ENCODE results near the gene MCF2L2. TPM values are rescaled to one million over a fixed set of nuclear protein-coding genes. Genes with fewer than 3 reads are reported as not detected.
A peak's percentile ranks its signal among the peaks of the same experiment; 100 is the strongest.
"Not testable (repeated sequence)": the region's sequence is repeated elsewhere in the genome, so short reads cannot be mapped to it uniquely, and the experiment has no call there.

The MCF2L2 gene
- total RNA-seq, 2 donors from 2014 or later = 3.0 to 3.3 TPM

DNA sequence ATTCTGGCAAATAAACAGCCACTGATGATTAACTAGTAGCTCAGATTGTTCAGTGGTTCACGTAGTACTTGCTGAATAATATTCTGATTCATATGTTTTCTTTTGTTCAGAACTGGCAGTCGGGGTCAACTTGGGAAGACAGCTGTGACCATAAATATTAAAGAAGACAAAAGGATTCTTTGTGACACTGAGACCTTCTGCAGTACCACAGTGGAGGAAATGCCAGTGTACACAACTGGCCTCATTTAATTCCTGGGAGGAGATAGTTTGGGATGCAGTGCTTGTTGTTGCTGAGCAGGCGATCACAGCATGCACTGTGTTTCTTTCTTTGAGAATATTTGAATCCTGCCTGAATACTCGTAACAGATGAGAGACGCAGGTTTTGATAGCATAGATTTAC, 26.7 kb upstream of the MCF2L2 start:
- no peak overlapping the region for H3K27ac Mint-ChIP-seq
- H3K9me3 Mint-ChIP-seq = no peaks in the 10 kb centered on the region
- H3K4me1 Mint-ChIP-seq (ENCODE audit: low read depth in 2 of 2) = no peaks in the 10 kb centered on the region
- no peak overlapping the region for H3K4me3 Mint-ChIP-seq
- ATAC-seq = no peak
- no peaks in the 10 kb centered on the region for H3K27me3 Mint-ChIP-seq
- peaks cover 7% of the 10 kb centered on the region for H3K36me3 Mint-ChIP-seq
- DNase-seq (ENCODE audit: low spot score) = no peak

DNA sequence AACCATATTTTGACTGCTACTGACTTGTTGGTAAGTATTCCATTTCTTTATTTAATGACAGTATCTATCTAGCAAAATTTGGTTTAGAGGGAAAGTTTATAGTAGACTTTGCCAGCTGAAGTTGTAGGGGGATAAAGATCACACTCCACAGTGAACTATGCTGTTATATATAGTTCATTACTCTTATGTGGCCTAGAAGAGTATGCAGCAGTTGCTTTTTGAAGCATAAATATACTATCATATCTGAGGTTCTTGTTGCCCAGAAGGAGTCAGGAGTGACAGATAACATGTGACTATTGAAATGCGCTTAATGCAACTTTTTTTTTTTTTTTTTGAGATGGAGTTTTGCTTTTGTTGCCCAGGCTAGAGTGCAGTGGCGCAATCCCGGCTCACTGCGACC, 25.6 kb upstream of the MCF2L2 start:
- Mint-ChIP-seq H3K4me3 (no peak overlapping the region), H3K4me1 (ENCODE audit: low read depth in 2 of 2) (peaks cover 2 to 4% of the 10 kb centered on the region in 2 donors), H3K9me3 (no peaks in the 10 kb centered on the region), H3K36me3 (peaks cover 7% of the 10 kb centered on the region), H3K27me3 (no peaks in the 10 kb centered on the region), H3K27ac (no peak overlapping the region)
- ATAC-seq = no peak
- no peak for DNase-seq (ENCODE audit: low spot score)

DNA sequence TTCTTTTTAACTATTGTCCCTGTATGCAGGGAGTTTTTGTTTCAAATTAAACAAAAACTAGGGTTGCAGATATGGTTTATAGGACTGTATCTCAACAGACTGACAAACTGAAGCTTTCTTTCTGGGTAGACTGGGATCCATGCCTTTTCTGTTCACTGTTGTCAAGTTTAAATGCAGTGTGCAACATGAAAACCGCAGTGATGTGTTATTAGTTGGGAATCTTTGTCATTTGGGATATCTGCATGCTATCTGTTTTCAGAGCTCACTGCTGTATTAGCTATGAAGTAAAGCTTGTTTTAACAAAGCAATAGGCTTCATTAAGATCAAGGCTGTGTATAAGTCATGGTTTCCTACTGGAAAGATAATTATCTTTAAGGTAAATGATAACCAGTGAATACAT, 21.4 kb upstream of the MCF2L2 start:
- peaks cover 1% of the 10 kb centered on the region for H3K36me3 Mint-ChIP-seq
- no peaks in the 10 kb centered on the region for H3K9me3 Mint-ChIP-seq
- DNase-seq (ENCODE audit: low spot score) (no peak), ATAC-seq (no peak)
- no peaks in the 10 kb centered on the region for H3K27me3 Mint-ChIP-seq
- H3K4me1 Mint-ChIP-seq (ENCODE audit: low read depth in 2 of 2) = peaks cover 24 to 25% of the 10 kb centered on the region in 2 donors
- no peak overlapping the region for H3K27ac Mint-ChIP-seq
- no peak overlapping the region for H3K4me3 Mint-ChIP-seq

DNA sequence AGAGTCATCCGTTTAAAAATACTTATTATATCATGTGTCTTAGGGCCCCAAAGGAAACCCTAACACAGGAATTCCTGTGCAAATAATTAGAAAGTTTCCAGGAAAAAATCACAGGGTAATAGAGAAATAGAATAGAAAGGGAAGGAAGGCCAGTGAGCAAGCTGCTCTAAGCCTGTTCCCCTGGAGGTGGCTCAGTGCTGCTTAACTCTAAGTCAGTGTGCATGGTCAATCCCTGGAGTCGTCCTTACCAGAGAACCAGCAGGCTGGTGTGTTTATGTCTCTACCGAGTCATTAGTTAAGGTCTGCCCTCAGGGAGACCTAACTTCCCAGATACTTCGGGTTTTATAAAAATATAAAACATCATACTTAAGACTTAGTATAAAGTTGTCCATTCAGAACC, 21.0 kb upstream of the MCF2L2 start:
- Mint-ChIP-seq H3K36me3 (no peaks in the 10 kb centered on the region), H3K9me3 (no peaks in the 10 kb centered on the region), H3K27me3 (peaks cover 0 to 2% of the 10 kb centered on the region in 2 donors), H3K4me1 (ENCODE audit: low read depth in 2 of 2) (peaks cover 24 to 25% of the 10 kb centered on the region in 2 donors), H3K27ac (no peak overlapping the region), H3K4me3 (no peak overlapping the region)
- DNase-seq (ENCODE audit: low spot score) (no peak), ATAC-seq (no peak)

DNA sequence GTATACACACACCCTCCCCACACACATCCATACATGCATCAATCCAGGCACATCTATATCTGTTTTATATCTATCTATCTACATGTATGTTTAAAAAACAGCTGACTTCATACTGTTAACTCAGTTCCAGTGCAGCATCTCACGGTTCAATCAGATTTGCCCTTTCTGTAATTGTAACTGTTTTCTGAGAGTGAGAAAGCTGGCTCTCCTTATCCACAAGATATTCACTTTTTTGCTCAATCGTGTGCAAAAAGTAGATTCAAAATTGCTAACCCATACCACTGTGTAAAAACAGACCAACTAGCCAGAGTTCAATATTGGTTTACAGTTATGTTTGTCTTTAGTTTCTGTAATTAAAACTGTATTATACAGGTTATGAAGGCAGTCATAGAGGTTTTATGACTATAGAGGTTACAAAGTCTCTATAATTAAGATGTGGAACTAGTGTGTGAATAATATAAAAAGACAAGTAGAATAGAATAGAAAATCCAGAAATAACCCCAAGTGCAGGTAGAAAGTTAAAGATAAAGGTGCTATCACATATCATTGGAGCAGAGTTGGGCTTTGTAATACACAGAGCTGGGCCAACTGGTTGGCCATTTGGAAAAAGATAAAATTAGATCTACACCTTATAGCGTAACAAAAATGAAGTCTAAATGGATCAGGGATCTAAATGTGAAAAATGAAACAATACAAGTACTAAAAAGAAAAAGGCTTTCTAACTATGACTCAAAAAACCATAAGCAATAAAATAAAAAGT, 20.1 kb upstream of the MCF2L2 start:
- H3K27me3 Mint-ChIP-seq = peaks cover 2 to 4% of the 10 kb centered on the region in 2 donors
- peak overlapping the region; percentile 82 to 94 for H3K27ac Mint-ChIP-seq
- H3K36me3 Mint-ChIP-seq = peaks cover 5% of the 10 kb centered on the region
- H3K4me3 Mint-ChIP-seq = peak overlapping the region; percentile 100
- peaks cover 2% of the 10 kb centered on the region for H3K9me3 Mint-ChIP-seq
- DNase-seq (ENCODE audit: low spot score) = no peak
- no peak for ATAC-seq
- peaks cover 24 to 25% of the 10 kb centered on the region in 2 donors for H3K4me1 Mint-ChIP-seq (ENCODE audit: low read depth in 2 of 2)

DNA sequence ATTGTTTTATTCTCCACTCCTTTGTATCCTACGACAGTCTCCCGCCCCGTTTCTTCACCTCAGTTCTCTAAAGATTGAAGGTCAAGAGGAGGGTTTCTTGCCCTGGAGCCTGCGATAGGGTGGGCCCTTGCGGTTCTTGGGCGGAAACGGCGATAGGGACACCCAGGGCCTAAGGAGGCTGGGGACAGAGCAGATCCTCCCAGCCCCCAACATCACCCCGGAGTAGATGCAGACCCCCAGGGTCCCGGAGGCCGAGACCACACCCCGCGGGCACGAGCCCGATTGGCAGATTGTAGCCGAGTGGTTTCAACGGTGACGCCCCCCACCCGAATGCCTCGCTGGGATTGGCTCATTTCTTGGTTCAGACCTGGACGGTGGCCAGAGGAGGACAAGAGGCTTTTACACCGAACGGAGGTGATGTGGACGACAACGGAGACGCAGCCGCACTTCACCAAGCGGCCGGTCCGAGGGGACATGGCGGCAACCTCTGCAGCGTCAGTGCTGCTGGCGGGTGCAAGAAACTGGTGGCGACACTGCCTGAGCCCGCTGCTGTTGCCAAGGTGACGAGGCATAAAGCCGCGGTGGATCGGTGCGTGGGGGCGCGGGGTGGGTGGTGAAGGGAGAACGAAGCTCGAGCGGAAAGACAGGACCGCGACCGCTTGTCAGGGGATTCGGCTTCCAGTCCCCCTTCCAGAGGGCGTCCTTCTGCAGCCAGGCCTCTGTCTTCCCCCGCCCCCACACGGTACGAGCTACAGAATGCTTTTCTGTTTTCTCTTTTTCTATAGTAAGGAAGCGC, 19.0 kb upstream of the MCF2L2 start:
- DNase-seq (ENCODE audit: low spot score) (peak; percentile 87), ATAC-seq (peak; percentile 96 to 97)
- peaks cover 12% of the 10 kb centered on the region for H3K36me3 Mint-ChIP-seq
- H3K4me1 Mint-ChIP-seq (ENCODE audit: low read depth in 2 of 2) = peaks cover 24 to 25% of the 10 kb centered on the region in 2 donors
- H3K27me3 Mint-ChIP-seq = peaks cover 9 to 10% of the 10 kb centered on the region in 2 donors
- peak overlapping the region; percentile 82 to 94 for H3K27ac Mint-ChIP-seq
- H3K9me3 Mint-ChIP-seq = peaks cover 8% of the 10 kb centered on the region
- H3K4me3 Mint-ChIP-seq = peak overlapping the region; percentile 100

DNA sequence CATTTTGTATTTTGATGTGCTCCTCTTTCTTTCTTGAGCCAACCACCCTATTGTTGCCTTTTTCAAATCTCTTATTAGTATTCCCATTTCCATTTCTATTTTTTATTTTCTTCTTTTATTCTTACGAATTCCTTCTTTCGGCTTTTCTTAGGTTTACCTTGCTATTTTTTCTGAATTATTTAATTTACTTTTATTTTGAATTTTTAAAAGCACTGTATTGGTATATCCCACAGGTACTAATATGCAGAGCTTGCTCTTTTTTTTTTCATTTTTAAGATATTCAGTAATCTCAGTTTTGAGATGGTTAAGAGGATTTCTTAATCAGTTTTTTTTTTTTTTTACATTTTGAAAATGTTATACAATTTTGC, 18.4 kb upstream of the MCF2L2 start:
- no peak for DNase-seq (ENCODE audit: low spot score)
- H3K27me3 Mint-ChIP-seq = peaks cover 9 to 10% of the 10 kb centered on the region in 2 donors
- H3K9me3 Mint-ChIP-seq = peaks cover 8% of the 10 kb centered on the region
- H3K4me1 Mint-ChIP-seq (ENCODE audit: low read depth in 2 of 2) = peaks cover 24 to 25% of the 10 kb centered on the region in 2 donors
- no peak for ATAC-seq
- H3K4me3 Mint-ChIP-seq = peak overlapping the region; percentile 100
- peaks cover 12% of the 10 kb centered on the region for H3K36me3 Mint-ChIP-seq
- H3K27ac Mint-ChIP-seq = peak overlapping the region; percentile 82 to 94

DNA sequence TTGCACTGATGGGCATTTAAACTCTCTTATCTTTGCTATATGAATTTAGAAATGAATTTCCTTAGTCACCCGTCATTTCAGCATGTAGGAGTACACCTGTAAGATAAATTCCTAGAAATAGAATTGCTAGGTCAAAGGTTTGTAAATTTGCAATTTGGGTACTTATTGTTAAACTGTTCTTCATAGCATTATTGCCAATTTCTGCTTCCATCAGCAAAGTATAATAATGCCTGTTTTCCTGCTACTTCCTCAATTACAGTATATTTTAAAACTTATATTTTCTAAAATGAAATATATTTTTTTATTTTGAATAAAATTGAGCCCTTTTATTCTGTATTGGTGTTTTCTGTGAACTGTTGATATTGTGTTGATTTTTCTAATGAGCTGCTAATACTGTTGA, 16.3 kb upstream of the MCF2L2 start:
- Mint-ChIP-seq H3K9me3 (peaks cover 8% of the 10 kb centered on the region), H3K36me3 (peaks cover 12% of the 10 kb centered on the region), H3K27ac (no peak overlapping the region), H3K27me3 (peaks cover 10 to 16% of the 10 kb centered on the region in 2 donors), H3K4me3 (no peak overlapping the region), H3K4me1 (ENCODE audit: low read depth in 2 of 2) (peaks cover 24 to 25% of the 10 kb centered on the region in 2 donors)
- no peak for ATAC-seq
- no peak for DNase-seq (ENCODE audit: low spot score)

DNA sequence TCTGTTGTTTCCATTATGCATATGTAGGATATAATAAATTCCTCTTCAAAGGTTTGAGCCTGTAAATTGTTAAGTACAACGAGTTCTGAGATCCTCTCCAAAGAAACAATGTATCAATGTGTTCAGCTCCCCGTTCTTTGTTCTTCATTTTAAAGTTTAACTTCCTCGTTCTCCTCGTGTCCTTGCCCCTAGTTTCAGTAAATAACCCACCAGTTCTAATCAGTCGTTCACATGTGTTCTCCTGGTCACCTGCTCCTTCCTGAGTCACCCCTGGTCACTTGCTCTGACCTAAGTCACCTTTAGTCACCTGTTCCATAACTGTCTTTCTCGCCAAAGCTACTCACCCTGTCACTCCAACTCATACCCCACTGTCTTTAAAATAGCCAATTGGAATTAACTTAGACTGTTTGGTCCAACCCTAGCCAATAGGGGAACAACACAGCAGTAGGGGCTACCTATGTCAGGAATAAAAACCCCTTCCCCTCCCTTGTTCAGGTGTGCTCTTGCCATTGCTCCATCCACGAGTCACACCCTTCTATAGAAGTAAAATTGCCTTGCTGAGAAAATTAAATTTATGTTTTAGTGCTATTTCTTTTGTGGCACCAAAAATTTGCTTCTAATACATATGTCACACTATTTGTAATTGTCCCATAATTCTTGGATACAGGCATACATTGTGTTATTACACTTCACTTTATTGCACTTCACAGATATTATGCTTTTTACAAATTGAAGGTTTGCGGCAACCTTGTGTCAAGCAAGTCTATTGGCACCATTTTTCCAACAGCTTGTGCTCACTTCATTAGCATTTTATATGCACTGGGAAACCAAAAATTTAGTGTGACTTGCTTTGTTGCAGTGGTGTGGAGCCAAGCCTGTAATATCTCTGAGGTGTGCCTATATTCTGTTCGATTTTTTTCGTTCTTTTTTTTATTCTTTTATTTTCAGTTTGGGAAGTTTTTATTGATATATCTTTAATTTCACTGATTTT, 15.3 kb upstream of the MCF2L2 start:
- Mint-ChIP-seq H3K4me3 (no peak overlapping the region), H3K36me3 (peaks cover 12% of the 10 kb centered on the region), H3K9me3 (peaks cover 8% of the 10 kb centered on the region), H3K27me3 (peaks cover 10 to 16% of the 10 kb centered on the region in 2 donors), H3K4me1 (ENCODE audit: low read depth in 2 of 2) (peaks cover 16 to 19% of the 10 kb centered on the region in 2 donors), H3K27ac (no peak overlapping the region)
- ATAC-seq (no peak), DNase-seq (ENCODE audit: low spot score) (no peak)

DNA sequence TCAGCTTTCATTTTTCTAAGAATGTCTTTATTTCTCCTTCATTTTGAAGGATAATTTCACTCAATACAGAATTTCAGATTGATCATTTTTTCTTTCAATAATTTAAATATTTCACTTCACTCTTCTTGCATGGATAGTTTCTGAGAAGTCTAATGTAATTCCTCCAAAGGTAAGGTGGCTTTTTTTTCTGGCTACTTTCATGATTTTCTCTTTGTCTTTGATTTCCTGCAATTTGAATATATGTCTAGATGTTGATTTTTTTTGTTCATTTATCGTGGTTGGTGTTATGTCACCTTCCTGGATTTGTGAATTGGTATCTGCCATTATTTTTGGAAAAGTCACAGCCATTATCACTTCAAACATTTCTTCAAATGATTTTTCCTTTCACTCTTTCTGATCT, 14.6 kb upstream of the MCF2L2 start:
- DNase-seq (ENCODE audit: low spot score) = no peak
- Mint-ChIP-seq H3K36me3 (peaks cover 12% of the 10 kb centered on the region), H3K27me3 (peaks cover 10 to 16% of the 10 kb centered on the region in 2 donors), H3K4me1 (ENCODE audit: low read depth in 2 of 2) (peaks cover 11 to 12% of the 10 kb centered on the region in 2 donors), H3K27ac (no peak overlapping the region), H3K4me3 (no peak overlapping the region), H3K9me3 (peaks cover 8% of the 10 kb centered on the region)
- ATAC-seq = no peak

DNA sequence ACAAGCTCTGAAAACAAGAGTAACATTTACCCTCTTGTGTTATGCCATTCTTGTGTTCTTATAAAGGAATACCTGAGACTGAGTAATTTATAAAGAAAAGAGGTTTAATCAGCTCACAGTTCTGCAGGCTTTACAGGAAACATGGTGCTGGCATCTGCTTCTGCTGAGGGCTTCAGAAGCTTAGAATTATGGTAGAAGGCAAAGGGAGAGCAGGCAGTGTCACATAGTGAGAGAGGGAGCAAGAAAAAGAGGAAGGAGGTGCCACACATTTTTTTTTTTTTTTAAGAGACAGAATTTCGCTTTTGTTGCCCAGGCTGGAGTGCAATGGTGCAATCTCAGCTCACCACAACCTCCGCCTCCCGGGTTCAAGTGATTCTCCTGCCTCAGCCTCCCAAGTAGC, 12.1 kb upstream of the MCF2L2 start:
- not testable (repeated sequence) for H3K4me3 Mint-ChIP-seq; ATAC-seq; H3K9me3 Mint-ChIP-seq; DNase-seq (ENCODE audit: low spot score); H3K4me1 Mint-ChIP-seq (ENCODE audit: low read depth in 2 of 2); H3K27ac Mint-ChIP-seq
- Mint-ChIP-seq H3K27me3 (peaks cover 10 to 19% of the 10 kb centered on the region in 2 donors), H3K36me3 (peaks cover 12% of the 10 kb centered on the region)

DNA sequence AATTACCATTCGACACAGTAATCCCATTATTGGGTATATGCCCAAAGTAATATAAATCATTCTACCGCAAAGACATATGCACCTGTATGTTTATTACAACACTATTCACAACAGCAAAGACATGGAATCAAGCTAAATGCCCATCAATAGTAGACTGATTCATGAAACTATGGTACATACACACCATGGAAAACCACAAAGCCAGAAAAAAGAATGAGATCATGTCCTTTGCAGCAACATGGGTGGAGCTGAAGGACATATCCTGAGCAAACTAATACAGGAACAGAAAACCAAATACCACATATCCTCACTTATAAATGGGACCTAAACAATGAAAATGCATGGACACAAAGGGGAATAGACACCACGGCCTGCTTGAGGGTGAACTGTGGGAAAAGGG, 11.1 kb upstream of the MCF2L2 start:
- Mint-ChIP-seq H3K4me3 (no peak overlapping the region), H3K36me3 (peaks cover 12% of the 10 kb centered on the region), H3K9me3 (peaks cover 8% of the 10 kb centered on the region), H3K4me1 (ENCODE audit: low read depth in 2 of 2) (no peaks in the 10 kb centered on the region), H3K27me3 (peaks cover 10 to 17% of the 10 kb centered on the region in 2 donors), H3K27ac (no peak overlapping the region)
- DNase-seq (ENCODE audit: low spot score) (no peak), ATAC-seq (no peak)

DNA sequence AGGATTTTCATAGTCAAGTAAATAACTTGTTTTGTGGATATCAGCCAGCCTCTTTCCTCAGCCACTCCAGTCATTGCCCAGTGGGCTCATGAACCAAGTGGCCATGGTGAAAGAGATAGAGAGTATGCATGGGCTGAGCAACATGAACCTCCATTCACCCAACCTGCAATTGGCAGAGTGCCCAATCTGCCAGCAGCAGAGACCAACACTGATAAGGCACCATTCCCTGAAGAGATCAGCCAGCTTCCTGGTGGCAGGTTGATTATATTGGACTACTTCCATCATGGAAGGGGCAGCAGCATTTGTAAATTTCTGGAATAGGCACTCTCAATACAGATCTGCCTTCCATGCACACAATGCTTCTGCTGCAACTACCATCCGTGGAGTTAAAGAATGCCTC, 10.3 kb upstream of the MCF2L2 start:
- peaks cover 8% of the 10 kb centered on the region for H3K9me3 Mint-ChIP-seq
- H3K27ac Mint-ChIP-seq = no peak overlapping the region
- DNase-seq (ENCODE audit: low spot score) = no peak
- ATAC-seq = no peak
- no peak overlapping the region for H3K4me3 Mint-ChIP-seq
- H3K27me3 Mint-ChIP-seq = peaks cover 10 to 17% of the 10 kb centered on the region in 2 donors
- no peaks in the 10 kb centered on the region for H3K4me1 Mint-ChIP-seq (ENCODE audit: low read depth in 2 of 2)
- peaks cover 9% of the 10 kb centered on the region for H3K36me3 Mint-ChIP-seq
